Stimulated activated CD4-positive, alpha-beta T cell treated with anti-CD3 and anti-CD28 coated beads, Interleukin-15, amount 100 ng/mL, for 48 hours (primary cell): ENCODE results near the gene OSBPL8.
"Not testable (repeated sequence)": the region's sequence is repeated elsewhere in the genome, so short reads cannot be mapped to it uniquely, and the experiment has no call there.

Source experiments
- DNase-seq, 2 donors: peaks; one replicate each; pipeline ENCODE4 v3.0.0-alpha.2; 2020; ENCODE audit warnings: low read depth in 2 of 2

The OSBPL8 gene

DNA sequence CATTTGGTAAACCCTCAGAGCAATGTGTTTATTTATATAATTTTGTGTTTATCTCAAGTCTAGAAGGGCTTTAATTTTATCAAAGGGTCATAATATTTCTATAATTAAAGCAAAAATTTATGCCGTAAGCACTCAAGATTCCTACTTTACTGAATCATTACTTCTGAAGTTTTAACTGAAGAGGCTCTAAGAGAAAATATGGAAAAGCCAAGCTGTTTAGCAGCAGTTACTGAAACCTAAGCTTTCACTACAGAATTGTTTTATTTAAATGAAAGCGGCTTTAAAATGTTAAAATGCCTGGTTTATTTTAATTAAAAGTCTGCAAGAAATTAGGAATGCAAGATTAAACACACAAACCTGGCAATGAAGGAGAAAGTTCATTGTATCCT is 137.4 kb downstream of the OSBPL8 start:
- no peak for DNase-seq

GRCh38 chr12:76421046-76421445 is 138.5 kb downstream of the OSBPL8 start:
- no peak for DNase-seq

DNA sequence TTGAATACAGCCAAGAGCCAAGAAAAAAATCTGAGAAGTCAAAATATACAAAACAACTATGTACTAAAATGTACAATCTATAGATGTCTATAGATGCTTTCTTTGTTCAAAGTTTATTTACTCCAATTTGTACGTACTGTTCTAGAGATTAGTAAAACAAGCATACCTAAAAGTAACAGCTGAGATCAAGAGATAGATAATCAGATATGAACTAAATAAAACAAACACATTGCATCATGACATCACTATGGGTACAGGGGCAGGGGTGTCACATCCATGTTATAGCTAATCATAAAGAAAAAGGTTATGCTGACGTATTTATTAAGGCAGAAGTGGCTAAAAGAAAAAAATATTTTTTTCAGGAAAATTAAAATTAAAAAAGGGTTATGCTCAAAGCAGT is 139.3 kb downstream of the OSBPL8 start:
- DNase-seq, result no peak

DNA sequence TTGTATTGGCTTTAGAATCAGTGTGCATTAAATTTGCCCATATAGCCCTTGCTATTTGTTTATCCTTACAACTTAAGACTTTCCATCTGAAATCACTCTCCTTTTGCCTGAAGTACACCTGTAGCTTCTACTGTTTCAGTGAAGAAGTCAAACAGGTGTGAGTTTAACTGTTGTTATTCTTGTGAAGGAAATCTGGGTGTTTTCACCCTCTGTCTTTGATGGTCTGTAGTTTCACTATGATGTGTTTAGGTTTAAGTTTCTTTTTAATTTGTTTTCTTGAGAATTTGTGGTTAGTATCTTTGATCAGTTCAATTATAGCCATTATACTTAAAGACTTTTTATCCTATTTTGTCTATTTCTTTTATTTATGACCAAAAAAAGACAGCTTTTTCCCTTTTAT is 142.5 kb downstream of the OSBPL8 start:
- no peak for DNase-seq

GRCh38 chr12:76413121-76413520 is 146.4 kb downstream of the OSBPL8 start:
- DNase-seq, result no peak

DNA sequence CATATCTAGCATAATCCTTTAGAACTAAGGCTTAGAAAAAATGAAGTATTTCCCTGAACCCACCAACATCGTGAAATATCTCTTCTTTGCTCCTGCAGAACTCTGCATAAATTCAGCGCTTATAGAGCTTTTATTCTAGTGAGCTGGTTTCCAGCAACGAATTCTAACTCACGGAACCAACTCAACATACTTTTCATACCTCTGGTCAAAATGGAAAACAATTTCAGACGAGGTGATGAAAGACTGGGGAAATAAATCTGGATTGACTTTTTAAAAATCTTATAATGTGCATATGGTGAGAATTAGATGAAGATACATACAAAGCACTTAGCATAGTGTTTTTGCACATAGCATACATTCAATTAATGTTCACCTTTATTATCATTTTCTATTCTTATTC is 148.8 kb downstream of the OSBPL8 start:
- DNase-seq, result no peak

DNA sequence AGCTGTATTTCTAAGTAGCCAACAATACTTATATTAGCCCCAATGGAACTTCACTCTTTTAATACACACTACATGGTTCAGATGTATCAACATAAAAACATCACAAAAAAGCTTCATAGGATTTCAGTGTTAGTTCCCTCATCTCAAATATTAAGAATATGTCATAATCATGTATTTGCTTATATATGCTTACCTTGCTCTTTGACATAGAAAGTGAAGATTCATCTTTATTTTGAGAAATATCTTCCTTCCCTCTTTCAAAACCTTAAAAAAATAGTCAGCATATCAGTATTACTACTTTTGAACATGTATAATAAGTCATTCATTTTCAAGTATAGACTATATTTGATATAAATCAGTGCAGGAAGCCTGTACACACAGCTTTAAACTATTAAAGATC is 149.2 kb downstream of the OSBPL8 start:
- no peak for DNase-seq

GRCh38 chr12:76409074-76409473 is 150.5 kb downstream of the OSBPL8 start:
- DNase-seq, result no peak

- no peak for DNase-seq
These were observed 151.9 kb downstream of the OSBPL8 start for GRCh38 chr12:76407710-76408109.

DNA sequence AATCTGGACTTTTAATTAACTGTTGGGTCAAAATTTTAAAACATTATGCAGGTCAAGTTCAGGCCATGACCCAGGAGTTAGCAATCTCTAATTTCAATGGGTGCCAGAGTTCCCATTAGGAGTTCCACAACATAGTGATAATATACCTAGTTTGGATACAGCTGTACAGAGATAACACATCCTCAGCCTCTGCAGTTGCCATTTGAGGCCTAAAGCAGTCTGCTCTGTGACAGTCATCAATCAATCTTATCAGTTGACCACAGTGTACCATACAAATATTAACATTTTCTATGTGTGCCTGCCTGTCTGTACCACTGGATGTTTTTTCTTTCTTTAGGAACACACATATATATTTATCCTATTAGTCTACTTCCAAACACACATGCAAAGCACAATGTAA is 157.3 kb downstream of the OSBPL8 start:
- no peak for DNase-seq

GRCh38 chr12:76400136-76400535 is 159.4 kb downstream of the OSBPL8 start:
- DNase-seq, result no peak

DNA sequence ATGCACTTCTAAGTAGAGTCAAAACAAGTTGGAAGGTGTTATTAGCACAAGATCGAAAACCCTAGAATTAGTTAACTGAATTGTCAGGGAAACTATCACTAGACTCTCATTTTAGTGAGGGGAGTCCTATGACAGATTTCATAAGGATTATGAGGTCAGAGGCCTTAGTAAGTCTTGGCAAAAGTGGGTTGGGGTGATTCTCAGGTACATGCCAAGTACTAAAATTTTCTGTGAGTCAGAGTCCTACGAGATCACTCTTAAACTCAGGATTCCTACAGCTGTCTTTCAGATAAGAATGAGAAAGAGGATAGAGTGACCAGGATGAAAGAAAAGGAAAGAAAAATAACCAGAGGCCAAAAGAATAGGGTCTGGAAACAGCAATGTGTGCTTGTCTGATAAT is 160.5 kb downstream of the OSBPL8 start:
- DNase-seq, result no peak

GRCh38 chr12:76398106-76398505 is 161.5 kb downstream of the OSBPL8 start:
- no peak for DNase-seq

DNA sequence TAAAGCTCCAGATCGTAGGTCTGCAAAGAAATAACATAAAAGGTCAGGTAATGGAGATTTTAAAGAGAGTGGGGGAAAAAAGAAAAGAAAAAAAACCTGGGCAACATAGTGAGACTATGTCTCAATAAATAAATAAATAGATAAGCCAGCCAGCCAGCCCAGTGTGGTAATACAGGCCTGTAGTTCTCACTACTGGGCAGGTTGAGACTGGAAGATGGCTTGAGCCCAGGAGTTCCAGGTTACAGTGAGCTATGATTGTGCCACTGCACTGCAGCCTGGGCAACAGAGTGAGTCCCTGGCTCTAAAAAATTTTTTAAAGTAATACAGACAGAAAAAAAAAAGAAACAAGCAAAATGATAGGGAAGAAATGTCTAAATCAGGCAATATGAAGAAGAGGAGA is 168.1 kb downstream of the OSBPL8 start:
- DNase-seq, result no peak

GRCh38 chr12:76387614-76388013 is 172.0 kb downstream of the OSBPL8 start:
- no peak for DNase-seq

- no peak for DNase-seq
These were observed 175.0 kb downstream of the OSBPL8 start for GRCh38 chr12:76384560-76384959.

- no peak for DNase-seq
These were observed 175.6 kb downstream of the OSBPL8 start for GRCh38 chr12:76383988-76384387.

GRCh38 chr12:76379261-76379660 is 180.3 kb downstream of the OSBPL8 start:
- no peak for DNase-seq

DNA sequence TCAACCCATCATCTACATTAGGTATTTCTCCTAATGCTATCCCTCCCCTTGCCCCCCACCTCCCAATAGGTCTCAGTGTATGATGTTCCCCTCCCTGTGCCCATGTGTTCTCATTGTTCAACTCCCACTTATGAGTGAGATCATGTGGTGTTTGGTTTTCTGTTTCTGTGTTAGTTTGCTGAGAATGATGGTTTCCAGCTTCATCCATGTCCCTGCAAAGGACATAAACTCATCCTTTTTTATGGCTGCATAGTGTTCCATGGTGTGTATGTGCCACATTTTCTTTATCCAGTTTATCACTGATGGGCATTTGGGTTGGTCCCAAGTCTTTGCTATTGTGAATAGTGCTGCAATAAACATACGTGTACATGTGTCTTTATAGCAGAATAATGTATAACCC is 182.7 kb downstream of the OSBPL8 start:
- DNase-seq, result not testable (repeated sequence)

DNA sequence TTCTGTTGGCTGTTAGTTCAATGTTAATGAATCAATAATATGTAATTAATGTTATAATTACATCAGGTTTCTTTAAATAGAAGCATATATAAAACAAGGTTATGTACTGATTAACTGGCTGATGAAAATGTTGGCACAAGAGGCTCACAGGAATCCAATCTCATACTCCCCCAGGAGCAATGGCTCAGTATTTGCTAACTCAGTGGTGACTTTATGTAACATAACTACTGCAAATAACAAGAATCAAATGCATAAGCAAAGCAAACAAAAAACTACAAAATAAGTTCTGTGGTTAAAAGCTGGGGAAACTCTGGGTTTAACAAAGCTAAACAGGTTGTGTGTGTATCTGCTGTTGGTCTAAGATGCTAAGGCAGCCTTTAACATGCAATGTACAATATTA is 183.6 kb downstream of the OSBPL8 start:
- DNase-seq, result no peak

GRCh38 chr12:76375470-76375869 is 184.1 kb downstream of the OSBPL8 start:
- DNase-seq, result no peak

- no peak for DNase-seq
These were observed 185.1 kb downstream of the OSBPL8 start for GRCh38 chr12:76374386-76375020.

DNA sequence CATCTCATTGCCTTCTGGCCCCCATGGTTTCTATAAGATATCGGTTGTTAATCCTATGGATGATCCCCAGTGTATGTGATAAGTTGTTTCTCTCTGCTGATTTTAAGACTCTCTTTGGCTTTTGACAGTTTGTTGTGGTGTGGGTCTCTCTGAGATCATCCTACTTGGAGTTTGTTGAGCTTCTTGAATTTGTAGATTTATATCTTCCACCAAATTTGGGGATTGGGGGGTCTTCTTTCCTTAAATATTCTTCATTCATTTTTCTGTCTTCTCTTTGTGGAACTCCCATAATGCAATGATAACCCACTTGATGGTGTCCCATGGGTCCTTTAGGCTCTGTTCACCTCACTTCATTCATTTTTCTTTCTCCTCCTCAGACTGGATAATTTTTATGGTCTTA is 191.3 kb downstream of the OSBPL8 start:
- no peak for DNase-seq

DNA sequence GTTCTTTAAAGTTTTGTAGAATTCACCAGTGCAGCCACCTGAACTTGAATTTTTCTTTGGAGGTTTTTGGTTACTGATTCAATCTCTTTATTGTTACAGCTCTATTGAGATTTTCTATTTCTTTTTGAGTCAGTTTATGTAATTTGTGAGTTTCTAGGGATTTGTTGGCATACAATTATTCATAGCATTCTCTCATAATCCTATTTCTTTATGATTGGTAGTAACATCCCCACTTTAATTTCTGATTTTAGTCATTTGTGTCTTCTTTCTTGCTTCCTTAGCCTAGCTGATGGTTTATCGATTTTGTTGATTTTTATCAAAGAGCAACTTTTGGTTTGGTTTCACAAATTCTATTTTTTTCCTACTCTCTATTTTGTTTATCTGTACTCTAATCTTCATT is 193.4 kb downstream of the OSBPL8 start:
- no peak for DNase-seq
